Measurements from ENCODE around the gene ZNF564.
"Not testable (repeated sequence)": the region's sequence is repeated elsewhere in the genome, so short reads cannot be mapped to it uniquely, and the experiment has no call there.

The ZNF564 gene

DNA sequence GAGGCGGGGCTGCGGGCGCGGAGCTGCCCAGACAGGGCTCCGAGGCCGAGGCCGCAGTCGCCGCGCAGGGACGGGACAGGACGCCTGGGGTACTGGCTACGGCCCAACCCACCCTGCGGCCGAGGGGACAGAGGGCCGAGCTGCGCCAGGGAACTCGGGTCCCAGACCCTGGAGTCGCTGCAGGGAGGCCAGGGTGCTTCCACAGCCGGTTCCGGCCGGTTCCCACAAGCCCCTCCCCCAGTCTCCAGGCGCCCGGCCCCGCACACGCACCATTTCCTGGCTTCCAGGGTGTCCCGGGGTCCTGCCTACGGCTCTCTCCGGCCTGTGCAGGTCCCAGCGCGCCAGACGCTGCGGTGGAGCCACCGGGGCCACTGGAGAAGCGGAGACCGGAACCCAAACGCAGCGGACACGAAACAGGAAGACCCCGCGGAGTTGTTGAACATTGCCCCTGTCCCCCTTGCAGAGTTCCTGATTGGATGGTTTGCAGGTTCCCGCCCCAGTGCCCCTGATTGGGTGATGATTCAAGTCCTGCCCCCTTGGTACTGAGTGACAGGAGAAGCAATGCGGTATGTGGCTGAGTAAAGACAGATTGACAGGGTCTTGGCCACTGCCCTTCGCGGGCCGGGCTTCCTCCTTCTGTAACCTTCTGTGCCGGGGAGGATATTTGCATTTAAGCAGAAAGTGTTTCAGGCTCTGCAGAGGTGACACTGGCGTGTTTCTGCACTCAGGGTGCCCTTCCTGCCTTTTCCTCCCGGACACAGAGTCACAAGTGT lies at the start of gene ZNF564:
ZNF564 (minus strand) TSS at position 423 of the 773 bp plus-strand sequence; CDS start at position 273, 150 bp downstream.
- DNase-seq = peak; percentile 94 to 96

- no peak for DNase-seq
Observed at GRCh38 chr19:12597594-12597993, 46.3 kb upstream of the ZNF564 start.

DNA sequence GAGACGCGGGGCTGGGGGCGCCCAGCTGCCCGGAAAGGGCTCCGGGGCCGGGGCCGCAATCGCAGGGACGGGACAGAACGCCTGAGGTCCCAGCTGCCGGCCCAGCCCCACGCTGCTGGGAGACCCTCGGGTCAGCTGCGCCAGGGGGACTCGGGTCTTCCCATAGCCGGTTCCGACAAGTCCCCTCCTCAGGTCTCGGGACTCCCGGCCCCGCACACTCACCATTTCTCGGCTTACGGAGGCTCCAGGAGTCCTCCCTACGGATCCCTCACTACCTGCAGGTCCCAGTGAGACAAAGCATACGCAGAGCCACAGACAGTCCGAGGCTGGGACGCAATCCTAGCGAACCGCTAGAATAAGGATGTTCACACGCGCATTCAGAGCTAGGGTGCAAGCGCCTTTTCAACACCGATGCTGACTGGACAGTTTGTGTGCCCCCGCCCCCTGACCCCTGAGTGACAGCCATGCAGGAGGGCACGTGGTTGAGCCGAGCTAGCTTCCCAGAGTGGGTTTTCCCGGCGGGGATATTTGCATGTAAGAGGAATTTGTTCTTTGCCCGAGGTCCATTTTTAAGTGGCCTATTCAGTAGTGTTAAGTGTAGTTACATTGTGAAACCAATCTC lies 45.8 kb upstream of the ZNF564 start:
- DNase-seq = no peak

- DNase-seq = no peak
Observed at GRCh38 chr19:12596485-12596884, 45.2 kb upstream of the ZNF564 start.

DNA sequence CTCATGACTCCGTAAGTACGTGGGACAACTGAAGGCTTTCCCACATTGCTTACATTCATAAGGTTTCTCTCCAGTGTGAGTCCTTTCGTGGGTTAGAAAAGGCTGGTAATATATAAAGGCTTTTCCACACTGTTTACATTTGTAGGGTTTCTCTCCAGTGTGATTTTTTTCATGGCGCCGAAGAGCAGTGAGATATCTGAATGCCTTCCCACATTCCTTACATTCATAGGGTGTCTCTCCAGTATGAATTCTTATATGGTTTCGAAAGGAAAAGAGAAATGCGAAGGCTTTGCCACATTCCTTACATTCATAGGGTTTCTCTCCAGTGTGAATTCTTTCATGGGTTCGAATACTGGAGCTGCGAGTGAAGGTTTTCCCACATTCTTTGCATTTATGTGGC lies 29.8 kb upstream of the ZNF564 start:
- DNase-seq = no peak

- no peak for DNase-seq
Observed at GRCh38 chr19:12580180-12580694, 29.0 kb upstream of the ZNF564 start.

- DNase-seq = no peak
Observed at GRCh38 chr19:12578641-12579040, 27.4 kb upstream of the ZNF564 start.

DNA sequence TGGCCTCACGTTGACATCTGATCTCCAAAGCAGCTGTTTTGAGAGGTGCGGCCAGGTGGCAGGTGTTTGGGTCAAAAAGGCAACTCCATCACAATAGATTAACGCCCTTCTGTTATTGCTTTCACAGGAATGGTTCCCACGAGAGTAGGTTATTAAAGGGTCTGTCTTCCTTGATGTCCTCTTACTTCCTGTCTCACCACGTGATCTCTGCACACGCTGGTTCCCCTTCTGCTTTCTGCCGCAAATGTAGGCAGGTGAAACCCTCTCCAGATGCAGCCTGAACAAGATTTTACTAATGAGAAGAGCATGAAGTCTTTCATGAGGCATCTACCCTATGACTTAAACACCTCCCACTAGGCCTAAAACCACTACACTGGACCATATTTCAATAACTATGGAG lies 22.8 kb upstream of the ZNF564 start:
- DNase-seq = peak in 1 of 2 donors; percentile 38

DNA sequence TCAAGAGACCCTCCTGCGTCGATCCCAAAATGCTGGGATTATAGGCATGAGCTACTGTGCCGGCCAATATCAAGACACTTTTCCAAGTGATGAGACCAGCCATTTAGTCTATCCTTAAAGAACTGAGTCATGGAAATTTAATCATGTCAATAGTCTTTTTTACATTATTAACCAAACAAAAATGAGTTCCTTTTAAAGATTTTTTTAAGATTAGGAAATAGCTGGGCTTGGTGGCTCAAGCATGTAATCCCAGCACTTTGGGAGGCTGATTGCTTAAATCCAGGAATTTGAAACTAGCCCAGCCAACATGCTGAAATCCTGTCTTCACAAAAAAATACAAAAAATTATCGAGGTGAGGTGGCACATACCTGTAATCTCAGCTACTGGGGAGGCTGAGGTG lies 16.7 kb upstream of the ZNF564 start:
- no peak for DNase-seq

- not testable (repeated sequence) for DNase-seq
Observed at GRCh38 chr19:12566380-12566779, 15.1 kb upstream of the ZNF564 start.

DNA sequence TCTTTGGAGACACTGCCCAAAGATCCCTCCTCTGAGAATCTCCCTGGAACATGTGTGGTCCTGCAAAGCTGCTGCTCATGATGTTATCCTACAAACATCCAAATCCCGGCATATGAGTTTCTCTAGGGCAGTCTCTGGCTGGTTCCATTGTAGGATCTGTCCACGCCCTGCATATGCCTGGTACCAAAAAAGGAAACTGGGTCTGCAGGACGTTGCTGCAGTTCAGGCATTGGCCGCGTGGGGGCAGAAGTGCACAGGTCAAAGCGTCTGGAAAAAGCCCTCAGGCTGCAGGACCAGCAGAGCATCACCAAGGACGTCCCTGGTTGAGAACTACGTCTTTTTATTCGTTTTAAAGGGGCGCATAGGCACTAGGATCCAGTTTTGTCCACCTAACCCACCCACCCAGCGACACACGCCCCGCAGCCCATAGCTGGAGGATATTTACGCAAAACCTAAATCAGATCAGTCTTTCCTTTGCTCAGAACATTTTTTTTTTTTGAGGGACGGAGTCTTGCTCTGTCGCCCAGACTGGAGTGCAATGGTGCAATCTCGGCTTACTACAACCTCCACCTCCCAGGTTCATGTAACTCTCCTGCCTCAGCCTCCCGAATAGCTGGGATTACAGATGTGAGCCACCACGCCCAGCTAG lies 12.9 kb upstream of the ZNF564 start:
- DNase-seq = peak; percentile 86 to 91

- no peak for DNase-seq
Observed at GRCh38 chr19:12555456-12555930, 4.2 kb upstream of the ZNF564 start.

- no peak for DNase-seq
Observed at GRCh38 chr19:12546903-12547302, 4.4 kb downstream of the ZNF564 start.

DNA sequence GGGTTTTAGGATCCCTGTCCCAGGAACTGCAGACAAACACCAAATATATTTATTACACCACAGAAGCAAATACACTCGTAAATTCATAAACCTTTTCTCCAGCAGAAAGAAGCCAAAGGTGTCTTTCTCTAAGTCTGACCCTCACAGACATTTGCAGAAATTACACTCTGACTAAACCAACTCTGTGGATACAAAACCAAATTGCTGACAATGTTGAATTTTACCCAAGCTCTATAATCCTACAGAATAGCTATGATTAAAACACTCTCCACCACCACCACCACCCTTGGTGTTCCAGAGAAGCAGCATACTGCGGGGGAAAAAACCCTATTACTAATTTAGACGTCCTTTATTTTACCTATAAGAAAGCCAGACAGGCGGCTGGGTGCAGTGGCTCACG lies 5.2 kb downstream of the ZNF564 start:
- DNase-seq = no peak

GRCh38 chr19:12545267-12545666 lies 6.0 kb downstream of the ZNF564 start:
- no peak for DNase-seq

DNA sequence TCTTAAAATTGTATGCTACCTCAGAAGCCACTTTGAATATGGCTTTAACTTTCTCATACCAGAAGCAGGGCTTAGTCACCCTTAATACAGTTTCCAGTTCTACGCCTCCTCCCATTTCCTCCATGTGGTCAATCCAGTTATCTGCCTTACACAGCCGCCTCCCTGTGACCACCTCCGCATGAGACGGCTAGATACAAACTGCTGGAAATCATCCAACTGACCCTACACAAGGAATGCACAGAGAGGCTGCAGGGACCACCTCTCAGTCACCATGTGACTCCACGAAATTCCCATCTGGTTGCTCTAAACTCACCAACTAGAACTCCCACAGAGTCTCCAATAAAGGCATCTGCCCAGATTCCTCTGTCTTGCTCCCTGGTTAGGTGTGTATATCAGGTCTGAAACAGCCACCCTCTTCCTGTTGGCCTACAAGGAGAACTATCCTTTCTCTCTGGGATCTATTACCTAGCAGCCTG lies 6.8 kb downstream of the ZNF564 start:
- peak in 1 of 2 donors; percentile 2 for DNase-seq

- DNase-seq = no peak
Observed at GRCh38 chr19:12543855-12544254, 7.4 kb downstream of the ZNF564 start.

DNA sequence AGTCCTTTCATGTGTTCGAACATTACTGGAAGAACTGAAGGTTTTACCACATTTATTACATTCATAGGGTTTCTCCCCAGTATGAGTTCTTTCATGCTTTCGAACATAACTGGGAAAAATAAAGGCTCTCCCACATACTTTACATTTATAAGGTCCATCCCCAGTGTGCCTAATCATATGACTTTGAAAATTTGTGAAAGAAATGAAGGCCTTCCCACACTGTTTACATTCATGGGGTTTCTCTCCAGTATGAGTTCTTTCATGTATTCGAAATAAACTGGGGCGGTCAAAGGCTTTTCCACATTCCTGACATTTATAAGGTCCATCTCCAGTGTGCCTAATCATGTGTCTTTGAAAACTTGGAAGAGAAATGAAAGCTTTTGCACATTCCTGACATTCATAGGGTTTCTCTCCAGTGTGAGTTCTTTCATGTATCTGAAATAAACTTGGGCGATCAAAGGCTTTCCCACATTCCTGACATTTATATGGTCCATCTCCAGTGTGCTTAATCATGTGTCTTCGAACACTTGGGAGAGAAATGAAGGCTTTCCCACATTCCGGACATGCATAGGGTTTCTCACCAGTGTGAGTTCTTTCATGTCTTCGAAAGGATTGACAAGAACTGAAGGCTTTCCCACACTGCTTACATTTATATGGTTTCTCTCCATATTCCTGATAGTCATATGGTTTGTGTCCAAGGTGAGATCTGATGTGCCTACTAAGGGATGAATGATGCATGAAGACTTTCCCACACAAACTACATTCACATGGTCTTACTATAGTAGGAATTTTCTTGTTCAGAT lies 24.0 kb downstream of the ZNF564 start:
- peak in 1 of 2 donors; percentile 4 for DNase-seq

DNA sequence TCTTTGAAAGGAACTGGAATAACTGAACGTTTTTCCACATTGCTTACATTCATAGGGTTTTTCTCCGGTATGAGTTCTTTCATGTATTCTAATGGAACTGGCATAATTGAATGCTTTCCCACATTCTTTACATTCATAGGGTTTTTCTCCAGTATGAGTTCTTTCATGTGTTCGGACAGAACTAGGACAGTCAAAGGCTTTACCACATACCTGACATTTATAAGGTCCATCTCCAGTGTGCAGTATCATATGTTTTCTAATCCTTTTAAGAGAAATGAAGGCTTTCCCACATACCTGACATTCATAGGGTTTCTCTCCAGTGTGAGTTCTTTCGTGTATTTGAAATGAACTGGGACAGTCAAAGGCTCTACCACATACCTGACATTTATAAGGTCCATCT lies 24.7 kb downstream of the ZNF564 start:
- DNase-seq = no peak

- no peak for DNase-seq
Observed at GRCh38 chr19:12521996-12522395, 29.3 kb downstream of the ZNF564 start.

DNA sequence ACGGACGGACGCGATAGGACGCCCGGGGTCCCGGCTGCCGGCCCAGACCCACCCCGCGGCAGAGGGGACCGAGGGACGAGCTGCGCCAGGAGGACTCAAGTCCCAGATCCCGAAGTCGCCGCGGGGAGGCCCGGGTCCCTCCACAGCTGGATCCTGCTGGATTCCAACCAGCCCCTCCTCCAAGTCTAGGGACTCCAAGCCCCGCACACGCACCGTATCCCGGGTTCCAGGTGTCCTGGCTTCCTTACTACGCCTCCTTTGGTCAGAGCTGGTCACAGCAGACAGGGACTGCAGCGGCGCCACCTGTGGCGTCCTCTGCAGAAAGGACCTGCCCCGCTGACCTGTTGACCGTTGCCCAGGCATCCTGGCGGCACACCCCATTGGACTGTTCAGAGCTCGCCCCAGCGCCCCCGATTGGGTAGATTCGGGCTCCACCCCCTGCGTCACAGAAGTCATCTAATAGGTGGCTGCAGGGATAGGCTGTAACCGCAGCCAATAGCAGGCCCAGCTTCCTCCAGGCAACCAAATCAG lies 37.7 kb downstream of the ZNF564 start:
- no peak for DNase-seq

DNA sequence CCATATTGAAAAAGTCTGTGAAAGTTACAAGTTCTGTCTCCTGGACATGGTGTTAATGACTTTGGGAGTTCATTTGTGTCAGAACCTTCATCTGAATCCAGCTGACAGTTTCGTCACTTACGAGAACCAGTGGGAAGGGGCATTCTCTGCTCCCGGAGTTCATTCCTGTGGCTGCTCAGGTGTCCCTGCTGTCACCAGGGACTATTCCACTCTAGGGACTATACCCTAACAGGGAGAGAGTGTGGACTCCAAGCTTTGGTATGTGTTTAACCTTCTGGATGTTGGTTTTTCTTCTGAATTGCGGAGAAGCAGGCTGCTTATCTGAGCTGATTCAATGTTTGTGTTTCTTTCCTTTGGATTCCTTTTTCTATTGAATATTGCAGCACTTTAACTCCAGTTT lies 54.2 kb downstream of the ZNF564 start:
- no peak for DNase-seq
